Measurements from ENCODE around the gene AKAP9. TPM values are rescaled to one million over a fixed set of nuclear protein-coding genes. Genes with fewer than 3 reads are reported as not detected.
A peak's percentile ranks its signal among the peaks of the same experiment; 100 is the strongest.
"Not testable (repeated sequence)": the region's sequence is repeated elsewhere in the genome, so short reads cannot be mapped to it uniquely, and the experiment has no call there.

The AKAP9 gene
- total RNA-seq, 6 experiments from 2014 or later: 30.9 to 63.7 (median 40.5) TPM

DNA sequence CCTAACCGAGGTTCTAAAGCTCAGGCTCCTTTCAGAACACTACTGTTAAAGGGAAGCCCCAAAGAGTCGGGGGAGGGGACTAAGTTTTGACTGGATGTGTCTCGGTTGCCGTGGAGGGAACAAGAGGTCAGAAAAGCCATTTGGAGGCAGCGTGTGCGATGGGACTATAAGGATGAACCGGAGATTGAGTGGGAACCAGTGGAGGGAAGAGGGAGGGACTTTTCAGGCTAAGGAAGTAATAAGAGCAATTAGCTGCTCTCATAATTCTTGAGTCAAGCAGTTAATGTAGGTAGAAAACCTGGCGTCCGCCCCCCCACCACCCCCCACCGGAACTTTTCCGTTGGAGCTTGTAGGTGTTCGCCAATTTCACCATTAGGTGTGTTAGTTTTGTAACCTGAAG, 491 bp upstream of the AKAP9 start:
- Histone ChIP-seq H3K4me3 (peak overlapping the region; percentile 64 to 76 (median 76)), H3K36me3 (no peaks in the 10 kb centered on the region), H3K27ac (peak overlapping the region; percentile 80 to 86 (median 83)), H3K27me3 (no peaks in the 10 kb centered on the region), H3K9me3 (no peaks in the 10 kb centered on the region), H3K4me1 (peaks cover 0 to 7% (median 0%) of the 10 kb centered on the region in 4 donors)
- intact Hi-C loops (cut with DNase I): no loop called here
- peak in 1 of 3 donors; percentile 46 for DNase-seq
- 0% methylated on average over 12 of the region's 12 CpGs for WGBS (ENCODE audit: insufficient coverage, low coverage, low lambda C conversion rate, missing lambda C conversion rate)
- peak; percentile 43 to 55 (median 48) for ATAC-seq
- no peak for TF ChIP-seq POLR2A (IDR thresholded peaks at IDR 0.05)
- TF ChIP-seq CTCF (IDR thresholded peaks at IDR 0.05): no peak

DNA sequence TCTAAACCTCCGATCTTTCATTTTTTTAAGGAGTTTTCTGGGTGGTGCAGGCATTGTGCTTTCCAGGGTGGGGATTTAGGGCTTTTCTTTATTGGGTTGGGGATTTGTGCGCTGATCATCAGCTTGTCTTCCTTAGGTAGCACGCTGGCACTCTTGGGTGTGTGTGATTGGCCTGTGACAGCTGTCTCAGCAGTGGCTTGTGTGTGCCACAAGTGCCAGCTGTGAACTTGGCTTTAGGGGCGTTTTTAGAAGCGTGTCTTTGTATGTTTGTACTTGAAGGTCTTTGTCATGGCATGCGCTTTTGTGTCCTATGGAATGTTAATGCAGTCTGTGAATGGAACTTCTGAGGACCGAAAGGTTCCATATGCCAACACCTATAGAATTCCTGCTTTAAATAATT, 788 bp downstream of the AKAP9 start:
- no peaks in the 10 kb centered on the region for H3K27me3 ChIP-seq
- H3K4me3 ChIP-seq: peak overlapping the region; percentile 64 to 76 (median 76)
- H3K4me1 ChIP-seq: peaks cover 0 to 15% (median 0%) of the 10 kb centered on the region in 4 donors
- DNase-seq (peak; percentile 31 to 58 (median 48)), ATAC-seq (peak; percentile 32 to 42 (median 36))
- peak overlapping the region; percentile 80 to 86 (median 83) for H3K27ac ChIP-seq
- no peak for TF ChIP-seq POLR2A (IDR thresholded peaks at IDR 0.05)
- TF ChIP-seq CTCF (IDR thresholded peaks at IDR 0.05): no peak
- 1% methylated on average over 7 of the region's 7 CpGs for WGBS (ENCODE audit: insufficient coverage, low coverage, low lambda C conversion rate, missing lambda C conversion rate)
- H3K9me3 ChIP-seq: no peaks in the 10 kb centered on the region
- H3K36me3 ChIP-seq: no peaks in the 10 kb centered on the region
- intact Hi-C loops (cut with DNase I): no loop called here

GRCh38 chr7:91942312-91942711, 1.6 kb downstream of the AKAP9 start:
- DNase-seq: no peak
- no peaks in the 10 kb centered on the region for H3K36me3 ChIP-seq
- H3K27ac ChIP-seq: no peak overlapping the region
- peaks cover 0 to 15% (median 0%) of the 10 kb centered on the region in 4 donors for H3K4me1 ChIP-seq
- intact Hi-C loops (cut with DNase I): no loop called here
- ATAC-seq: no peak
- no peaks in the 10 kb centered on the region for H3K9me3 ChIP-seq
- H3K4me3 ChIP-seq: peak overlapping the region in 2 of 3 donors; percentile 1 to 76
- no peak for TF ChIP-seq CTCF (IDR thresholded peaks at IDR 0.05)
- no peak for TF ChIP-seq POLR2A (IDR thresholded peaks at IDR 0.05)
- H3K27me3 ChIP-seq: no peaks in the 10 kb centered on the region
- 31% methylated on average over 2 of the region's 2 CpGs for WGBS (ENCODE audit: insufficient coverage, low coverage, low lambda C conversion rate, missing lambda C conversion rate)

DNA sequence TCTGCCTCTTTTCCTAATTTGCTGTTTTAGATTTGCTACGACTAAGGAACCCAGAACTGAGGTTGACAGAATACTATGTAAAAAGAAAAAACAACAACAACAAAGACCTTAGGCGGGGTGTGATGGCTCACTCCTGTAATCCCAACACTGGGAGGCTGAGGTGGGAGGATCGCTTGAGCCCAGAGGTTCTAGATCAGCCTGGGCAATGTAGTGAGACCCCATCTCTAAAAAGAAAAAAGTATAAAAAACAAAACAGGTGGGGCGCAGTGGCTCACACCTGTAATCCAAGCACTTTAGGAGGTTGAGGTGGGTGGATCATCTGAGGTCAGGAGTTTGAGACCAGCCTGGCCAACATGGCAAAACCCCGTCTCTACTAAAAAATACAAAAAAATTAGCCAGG, 4.3 kb downstream of the AKAP9 start:
- H3K27me3 ChIP-seq; H3K27ac ChIP-seq; DNase-seq; H3K4me3 ChIP-seq; H3K36me3 ChIP-seq; H3K9me3 ChIP-seq; ATAC-seq; intact Hi-C loops (cut with DNase I): not testable (repeated sequence)
- H3K4me1 ChIP-seq: peaks cover 0 to 15% (median 0%) of the 10 kb centered on the region in 4 donors
- WGBS (ENCODE audit: insufficient coverage, low coverage, low lambda C conversion rate, missing lambda C conversion rate): 93% methylated on average over 5 of the region's 5 CpGs

DNA sequence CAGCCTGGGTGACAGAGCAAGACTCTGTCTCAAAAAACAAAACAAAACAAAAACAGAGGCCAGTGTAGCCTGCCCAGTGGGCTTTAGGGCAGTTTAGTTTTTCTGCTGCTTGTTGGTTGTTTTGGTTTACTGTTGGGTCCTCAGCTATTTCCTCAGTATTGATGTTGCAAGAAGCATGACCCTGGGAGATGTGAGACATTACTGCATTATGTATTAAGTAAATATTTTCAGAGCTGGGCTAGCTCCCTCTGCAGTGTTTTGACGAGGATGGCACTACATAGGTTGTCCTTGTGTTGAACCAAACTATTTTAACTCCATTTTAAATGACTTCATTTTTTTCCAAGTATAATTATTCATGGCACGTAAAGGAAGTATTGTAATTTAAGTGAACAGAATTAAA, 4.8 kb downstream of the AKAP9 start:
- DNase-seq: no peak

More for the DNA sequence above, 4.8 kb downstream of the AKAP9 start:
- Histone ChIP-seq H3K4me1 (peaks cover 0 to 15% (median 0%) of the 10 kb centered on the region in 4 donors), H3K9me3 (no peaks in the 10 kb centered on the region), H3K4me3 (no peak overlapping the region), H3K27ac (peak overlapping the region in 1 of 3 donors; percentile 15), H3K27me3 (no peaks in the 10 kb centered on the region), H3K36me3 (no peaks in the 10 kb centered on the region)
- TF ChIP-seq CTCF (IDR thresholded peaks at IDR 0.05): no peak
- no peak for TF ChIP-seq POLR2A (IDR thresholded peaks at IDR 0.05)
- intact Hi-C loops (cut with DNase I): no loop called here
- 47% methylated on average over 2 of the region's 2 CpGs for WGBS (ENCODE audit: insufficient coverage, low coverage, low lambda C conversion rate, missing lambda C conversion rate)
- peak in 3 of 4 donors; percentile 2 to 25 (median 16) for ATAC-seq
